Measurements from ENCODE around the gene TTLL10.

The TTLL10 gene

DNA sequence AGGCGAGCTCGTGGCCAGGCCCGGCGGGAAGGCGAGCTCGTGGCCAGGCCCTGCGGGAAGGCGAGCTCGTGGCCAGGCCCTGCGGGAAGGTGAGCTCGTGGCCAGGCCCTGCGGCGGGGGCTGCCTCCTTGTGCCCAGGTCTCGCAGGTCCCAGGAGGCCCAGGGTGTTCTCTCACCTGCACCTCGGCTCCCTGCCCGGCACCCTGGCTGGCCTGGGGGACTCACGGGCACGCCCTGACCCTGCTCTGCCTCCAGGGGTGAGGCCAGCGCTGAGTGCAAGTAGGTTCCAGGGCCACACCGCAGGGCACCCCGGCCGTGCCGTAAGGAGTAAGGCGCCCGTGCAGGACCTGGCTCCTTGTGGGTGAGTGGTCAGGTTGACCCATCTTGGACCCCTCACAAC is 53.7 kb downstream of the TTLL10 start:
- TF ChIP-seq, protein P1, sequence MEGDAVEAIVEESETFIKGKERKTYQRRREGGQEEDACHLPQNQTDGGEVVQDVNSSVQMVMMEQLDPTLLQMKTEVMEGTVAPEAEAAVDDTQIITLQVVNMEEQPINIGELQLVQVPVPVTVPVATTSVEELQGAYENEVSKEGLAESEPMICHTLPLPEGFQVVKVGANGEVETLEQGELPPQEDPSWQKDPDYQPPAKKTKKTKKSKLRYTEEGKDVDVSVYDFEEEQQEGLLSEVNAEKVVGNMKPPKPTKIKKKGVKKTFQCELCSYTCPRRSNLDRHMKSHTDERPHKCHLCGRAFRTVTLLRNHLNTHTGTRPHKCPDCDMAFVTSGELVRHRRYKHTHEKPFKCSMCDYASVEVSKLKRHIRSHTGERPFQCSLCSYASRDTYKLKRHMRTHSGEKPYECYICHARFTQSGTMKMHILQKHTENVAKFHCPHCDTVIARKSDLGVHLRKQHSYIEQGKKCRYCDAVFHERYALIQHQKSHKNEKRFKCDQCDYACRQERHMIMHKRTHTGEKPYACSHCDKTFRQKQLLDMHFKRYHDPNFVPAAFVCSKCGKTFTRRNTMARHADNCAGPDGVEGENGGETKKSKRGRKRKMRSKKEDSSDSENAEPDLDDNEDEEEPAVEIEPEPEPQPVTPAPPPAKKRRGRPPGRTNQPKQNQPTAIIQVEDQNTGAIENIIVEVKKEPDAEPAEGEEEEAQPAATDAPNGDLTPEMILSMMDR (IDR thresholded peaks at IDR 0.05; ENCODE audit: control insufficient read depth, insufficient read depth, low read depth, low read length, missing control alignments): no peak
- no peak overlapping the region for H3K4me3 ChIP-seq (ENCODE audit: control insufficient read depth, low read depth, low read length)
- no peak for DNase-seq (ENCODE audit: low read depth)

- H3K4me3 ChIP-seq (ENCODE audit: control insufficient read depth, low read depth, low read length): no peak overlapping the region
- DNase-seq (ENCODE audit: low read depth): no peak
- TF ChIP-seq, protein P1 (IDR thresholded peaks at IDR 0.05; ENCODE audit: control insufficient read depth, insufficient read depth, low read depth, low read length, missing control alignments): no peak
Measured at GRCh38 chr1:1228187-1228586, 54.5 kb downstream of the TTLL10 start.

DNA sequence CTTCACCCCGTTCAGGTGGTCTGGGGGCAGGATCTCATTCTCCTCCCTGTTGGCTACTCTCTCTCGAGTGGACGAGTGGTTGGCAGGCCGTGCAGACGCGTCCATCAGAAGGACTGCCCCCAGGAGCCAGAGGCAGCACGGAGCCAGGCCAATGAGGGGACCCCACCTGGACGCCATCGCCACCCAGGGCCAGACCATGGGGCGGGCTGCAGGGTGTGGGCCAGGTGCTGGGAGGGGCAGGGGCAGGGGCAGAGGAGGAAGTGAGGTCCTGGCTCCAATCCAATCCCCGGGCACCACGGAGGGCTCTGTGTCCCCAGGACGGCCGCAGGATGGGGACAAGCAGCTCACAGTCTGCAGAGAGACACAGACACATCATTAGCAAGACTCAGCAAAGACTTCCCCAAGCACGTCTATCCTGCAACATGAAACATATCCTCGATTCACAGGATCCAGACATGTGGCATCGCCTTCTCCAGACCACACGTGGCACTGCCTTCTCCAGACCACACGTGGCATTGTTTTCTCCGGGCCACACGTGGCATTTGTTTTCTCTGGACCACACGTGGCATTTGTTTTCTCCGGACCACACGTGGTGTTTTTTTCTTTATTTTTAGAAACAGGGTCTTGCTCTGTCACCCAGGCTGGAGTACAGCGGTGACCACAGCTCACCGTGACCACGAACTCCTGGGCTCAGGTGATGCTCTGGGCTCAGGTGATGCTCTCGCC is 55.1 kb downstream of the TTLL10 start:
- TF ChIP-seq, protein P1 (IDR thresholded peaks at IDR 0.05; ENCODE audit: control insufficient read depth, insufficient read depth, low read depth, low read length, missing control alignments): no peak
- DNase-seq (ENCODE audit: low read depth): no peak
- no peak overlapping the region for H3K4me3 ChIP-seq (ENCODE audit: control insufficient read depth, low read depth, low read length)

DNA sequence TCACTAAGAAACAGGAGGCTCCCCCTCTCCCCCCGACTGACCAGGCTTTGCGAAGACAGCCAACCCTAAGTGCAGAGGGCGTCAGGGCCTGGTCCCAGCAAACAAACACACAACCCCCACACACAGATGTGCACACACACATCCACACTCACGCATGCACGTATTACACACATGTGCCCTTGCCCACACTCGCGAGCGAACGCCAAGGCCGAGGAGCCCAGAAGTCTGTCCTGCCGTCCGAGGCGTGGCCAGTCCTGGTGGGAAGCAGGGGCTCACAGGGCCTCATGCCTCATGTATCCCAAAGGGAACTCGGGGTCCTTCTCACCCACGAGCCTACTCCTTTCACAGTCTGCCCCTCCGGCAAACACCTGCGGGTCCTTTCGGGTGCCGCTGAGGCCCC is 56.1 kb downstream of the TTLL10 start:
- TF ChIP-seq, protein P1 (IDR thresholded peaks at IDR 0.05; ENCODE audit: control insufficient read depth, insufficient read depth, low read depth, low read length, missing control alignments): no peak
- DNase-seq (ENCODE audit: low read depth): no peak
- no peak overlapping the region for H3K4me3 ChIP-seq (ENCODE audit: control insufficient read depth, low read depth, low read length)

DNA sequence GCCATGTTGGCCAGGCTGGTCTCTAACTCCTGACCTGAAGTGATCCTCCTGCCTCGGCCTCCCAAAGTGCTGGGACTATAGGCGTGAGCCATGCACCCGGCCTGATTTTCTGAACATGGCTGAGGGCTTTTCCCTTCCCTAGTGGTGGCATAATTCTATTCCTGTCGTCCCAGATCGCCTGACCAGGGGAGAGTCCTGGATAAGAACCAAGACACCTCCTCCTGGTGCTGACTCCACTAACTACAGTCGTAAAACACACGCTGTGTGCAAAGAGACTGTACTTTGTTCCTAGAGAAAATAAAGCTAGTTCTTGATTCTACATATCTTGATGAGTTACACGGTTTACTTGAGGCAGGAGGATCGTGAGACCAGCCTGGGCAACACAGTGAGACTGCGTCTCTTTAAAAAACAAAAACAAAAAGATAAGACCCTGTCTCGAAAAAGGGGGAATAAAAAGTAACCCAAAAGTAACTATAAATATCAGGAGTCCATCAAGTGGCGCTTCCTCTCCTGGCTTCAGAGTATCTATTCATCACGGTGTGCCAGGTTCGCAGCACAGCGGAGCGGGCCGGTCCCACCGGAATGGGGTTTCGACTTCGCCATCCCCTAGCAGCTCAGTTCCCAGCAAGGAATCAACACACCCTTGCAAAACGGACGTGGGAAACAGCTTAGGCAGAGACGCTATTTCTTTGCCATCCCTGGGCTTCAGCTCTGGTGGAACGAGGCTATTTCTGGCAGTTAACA is 57.1 kb downstream of the TTLL10 start:
- peak overlapping the region; percentile 93 for H3K4me3 ChIP-seq (ENCODE audit: control insufficient read depth, low read depth, low read length)
- DNase-seq (ENCODE audit: low read depth): peak; percentile 49
- TF ChIP-seq, protein P1 (IDR thresholded peaks at IDR 0.05; ENCODE audit: control insufficient read depth, insufficient read depth, low read depth, low read length, missing control alignments): peak; percentile 51

DNA sequence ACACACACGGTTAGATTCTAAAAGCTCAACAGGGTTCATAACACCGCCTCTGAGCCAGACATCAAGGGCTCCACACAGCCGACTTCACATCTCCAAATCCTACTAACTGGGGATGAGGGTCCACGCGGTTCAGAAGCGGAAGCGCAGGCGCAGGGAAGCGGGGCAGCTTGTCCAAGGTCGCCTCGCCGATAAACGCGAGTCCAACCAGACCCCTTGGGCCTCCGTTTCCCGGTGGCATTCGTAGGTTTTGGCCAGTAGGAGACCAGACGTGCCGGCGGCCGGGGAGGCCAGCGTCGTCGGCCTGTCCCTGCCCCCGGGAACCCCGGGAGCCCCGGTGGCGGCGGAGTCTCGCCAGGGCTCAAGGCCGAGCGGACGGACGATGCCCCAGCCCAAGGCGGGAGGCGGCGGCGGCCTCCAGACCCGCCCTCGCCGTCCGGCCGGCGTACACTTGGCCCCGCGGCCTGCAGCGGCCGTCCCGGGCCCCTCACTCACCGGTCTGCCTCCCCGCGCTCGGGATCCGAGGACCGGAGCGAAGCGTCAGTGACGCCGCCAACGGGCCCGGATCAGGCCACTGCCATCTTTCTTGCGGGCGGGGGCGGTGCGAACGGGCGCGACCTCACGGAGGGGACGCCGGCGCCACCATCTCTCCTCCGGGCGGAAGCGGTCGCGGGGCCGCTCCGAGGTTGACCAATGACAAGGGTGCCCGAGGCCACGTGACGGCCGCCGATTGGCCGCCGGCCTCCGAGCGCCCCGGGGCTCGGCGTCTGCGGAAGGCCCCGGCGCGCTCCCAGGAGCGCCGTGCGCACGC is 57.9 kb downstream of the TTLL10 start, which contains the start of gene SDF4:
Gene SDF4, minus strand, starts transcription at position 602 of the 808 bp plus-strand sequence. CDS start 3,229 bp downstream, outside the sequence.
- TF ChIP-seq, protein P1 (IDR thresholded peaks at IDR 0.05; ENCODE audit: control insufficient read depth, insufficient read depth, low read depth, low read length, missing control alignments): no peak
- H3K4me3 ChIP-seq (ENCODE audit: control insufficient read depth, low read depth, low read length): peak within 1 kb of the TSS; percentile 93
- DNase-seq (ENCODE audit: low read depth): peak; percentile 76

Measured in AG09309 (cell line).